Neuronal stem cell (in vitro differentiated cells): ENCODE data around the gene PAX2.

Source experiments
- DNase-seq: peaks from one replicate; pipeline ENCODE4 v3.0.0-alpha.2; 2013; ENCODE audit warnings: low spot score
- H2AFZ ChIP-seq: one replicate; pipeline ENCODE4 v1.6.1; 2013; ENCODE audit warnings: mild to moderate bottlenecking, low read length, inconsistent platforms
- H2AK5ac ChIP-seq: 2 replicates; pipeline ENCODE4 v1.6.1; 2013; ENCODE audit warnings: low read depth, mild to moderate bottlenecking, inconsistent platforms, low read length, moderate library complexity, mixed read lengths
- H2BK120ac ChIP-seq: 2 replicates; pipeline ENCODE4 v1.6.1; 2013; ENCODE audit warnings: low read depth, mild to moderate bottlenecking, inconsistent platforms, low read length, moderate library complexity, mixed read lengths
- H2BK12ac ChIP-seq: one replicate; pipeline ENCODE4 v1.6.1; 2013; ENCODE audit warnings: low read length, inconsistent platforms
- H2BK15ac ChIP-seq: 2 replicates; pipeline ENCODE4 v1.6.1; 2013; ENCODE audit warnings: mild to moderate bottlenecking, low read length, inconsistent platforms, mixed read lengths
- H2BK5ac ChIP-seq: one replicate; pipeline ENCODE4 v1.6.1; 2013; ENCODE audit warnings: inconsistent platforms, mild to moderate bottlenecking, low read length, moderate library complexity
- H3K14ac ChIP-seq: one replicate; pipeline ENCODE4 v1.6.1; 2013; ENCODE audit warnings: low read length, inconsistent platforms
- H3K18ac ChIP-seq: 2 replicates; pipeline ENCODE4 v1.6.1; 2013; ENCODE audit warnings: low read length, inconsistent platforms
- H3K23ac ChIP-seq: 2 replicates; pipeline ENCODE4 v1.6.1; 2013; ENCODE audit warnings: low read depth, mild to moderate bottlenecking, mixed read lengths, low read length, inconsistent platforms; ENCODE audit not compliant: poor library complexity
- H3K27ac ChIP-seq: replicated peaks from 3 replicates; pipeline ENCODE4 v1.5.1; 2013; ENCODE audit warnings: low read length, inconsistent platforms
- H3K27me3 ChIP-seq, 3 experiments: 2 replicates each; pipeline ENCODE4 v1.6.1; 2013; ENCODE audit warnings: low read length in 3 of 3, mild to moderate bottlenecking in 2 of 3, inconsistent platforms in 1 of 3, low read depth in 1 of 3, mixed read lengths in 1 of 3, moderate library complexity in 1 of 3; ENCODE audit not compliant: control insufficient read depth in 3 of 3, insufficient read depth in 3 of 3
- H3K36me3 ChIP-seq, 2 donors: replicated peaks in 1 of 2; 2 replicates each; pipeline ENCODE4 v1.6.1; 2013; ENCODE audit warnings: low read length in 2 of 2; ENCODE audit not compliant: control insufficient read depth in 2 of 2, insufficient read depth in 2 of 2
- H3K4ac ChIP-seq: 2 replicates; pipeline ENCODE4 v1.6.1; 2013; ENCODE audit warnings: inconsistent platforms, mild to moderate bottlenecking, low read length, moderate library complexity
- H3K4me1 ChIP-seq, 2 donors: 1 replicate in 1 of 2; 2 replicates in 1 of 2; pipeline ENCODE4 v1.6.1; 2013; ENCODE audit warnings: low read length in 2 of 2, low read depth in 1 of 2; ENCODE audit not compliant: control insufficient read depth in 2 of 2, insufficient read depth in 1 of 2
- H3K4me2 ChIP-seq: one replicate; pipeline ENCODE4 v1.6.1; 2013; ENCODE audit warnings: mild to moderate bottlenecking, low read length, inconsistent platforms; ENCODE audit not compliant: insufficient read depth, poor library complexity, severe bottlenecking
- H3K4me3 ChIP-seq, 2 donors: 2 replicates each; pipeline ENCODE4 v1.5.1; 2013; ENCODE audit warnings: low read length in 2 of 2, mild to moderate bottlenecking in 2 of 2, inconsistent platforms in 1 of 2, moderate library complexity in 1 of 2
- H3K79me1 ChIP-seq: one replicate; pipeline ENCODE4 v1.6.1; 2013; ENCODE audit warnings: low read depth, mild to moderate bottlenecking, inconsistent platforms, low read length, moderate library complexity
- H3K9ac ChIP-seq: one replicate; pipeline ENCODE4 v1.6.1; 2013; ENCODE audit warnings: mild to moderate bottlenecking, low read depth, low read length, inconsistent platforms; ENCODE audit not compliant: poor library complexity
- H3K9me3 ChIP-seq, 2 donors: replicated peaks in 1 of 2; 2 replicates each; pipeline versions ENCODE3 to v1.6.1; 2013; ENCODE audit warnings: low read length in 2 of 2, mild to moderate bottlenecking in 2 of 2, inconsistent platforms in 1 of 2, low read depth in 1 of 2, mixed read lengths in 1 of 2, moderate library complexity in 1 of 2; ENCODE audit not compliant: control insufficient read depth in 2 of 2, insufficient read depth in 1 of 2
- H4K8ac ChIP-seq: one replicate; pipeline ENCODE4 v1.6.1; 2013; ENCODE audit warnings: low read depth, mild to moderate bottlenecking, inconsistent platforms, low read length, moderate library complexity
- H4K91ac ChIP-seq: one replicate; pipeline ENCODE4 v1.6.1; 2013; ENCODE audit warnings: low read length, low read depth, mild to moderate bottlenecking, inconsistent platforms; ENCODE audit not compliant: poor library complexity
- WGBS, 2 donors: extraction: QIAGEN DNeasy Blood & Tissue Kit; methylation state at CpG; one replicate each; pipeline ENCODE4 v1.1.7; 2013; ENCODE audit warnings: missing lambda C conversion rate in 2 of 2, mixed read lengths in 1 of 2; ENCODE audit not compliant: insufficient read length in 2 of 2, insufficient replicate concordance in 1 of 2; ENCODE audit errors: extremely low coverage in 2 of 2; 5-methylcytosine and 5-hydroxymethylcytosine counted together

The PAX2 gene

GRCh38 chr10:100718197-100718742 lies 27.1 kb upstream of the PAX2 start:
- H3K36me3 ChIP-seq, result no peaks in the 10 kb centered on the region
- H3K4ac ChIP-seq, result no peak overlapping the region
- no peak overlapping the region for H2BK12ac ChIP-seq
- no peak overlapping the region for H3K23ac ChIP-seq
- H3K9ac ChIP-seq, result no peak overlapping the region
- H3K4me2 ChIP-seq, result no peak overlapping the region
- no peak overlapping the region for H4K8ac ChIP-seq
- DNase-seq, result no peak
- no CpG with 5 or more reads among the region's 1 CpG for WGBS, 2 donors
- no peak overlapping the region for H3K27ac ChIP-seq
- no peak overlapping the region for H3K4me3 ChIP-seq
- H3K27me3 ChIP-seq, result peaks cover 21 to 98% (median 81%) of the 10 kb centered on the region in 3 experiments
- H2BK15ac ChIP-seq, result no peak overlapping the region
- H3K9me3 ChIP-seq, result peaks cover 2 to 4% of the 10 kb centered on the region in 2 donors
- no peaks in the 10 kb centered on the region for H3K79me1 ChIP-seq
- no peak overlapping the region for H3K18ac ChIP-seq
- H3K14ac ChIP-seq, result no peak overlapping the region
- no peak overlapping the region for H2AFZ ChIP-seq
- H2BK120ac ChIP-seq, result no peak overlapping the region
- peaks cover 0 to 3% of the 10 kb centered on the region in 2 donors for H3K4me1 ChIP-seq
- no peak overlapping the region for H4K91ac ChIP-seq
- H2BK5ac ChIP-seq, result no peak overlapping the region
- no peak overlapping the region for H2AK5ac ChIP-seq

GRCh38 chr10:100723180-100723579 lies 22.2 kb upstream of the PAX2 start:
- H3K14ac ChIP-seq, result no peak overlapping the region
- H3K27ac ChIP-seq, result no peak overlapping the region
- H3K18ac ChIP-seq, result no peak overlapping the region
- no peak overlapping the region for H3K9ac ChIP-seq
- H2BK12ac ChIP-seq, result no peak overlapping the region
- no peak overlapping the region for H4K8ac ChIP-seq
- no peak overlapping the region for H3K23ac ChIP-seq
- DNase-seq, result no peak
- H3K4me2 ChIP-seq, result no peak overlapping the region
- H4K91ac ChIP-seq, result no peak overlapping the region
- no CpG with 5 or more reads among the region's 5 CpGs for WGBS, 2 donors
- H3K36me3 ChIP-seq, result no peaks in the 10 kb centered on the region
- peaks cover 17 to 95% (median 79%) of the 10 kb centered on the region in 3 experiments for H3K27me3 ChIP-seq
- H3K9me3 ChIP-seq, result peaks cover 2 to 3% of the 10 kb centered on the region in 2 donors
- H2AK5ac ChIP-seq, result no peak overlapping the region
- H3K79me1 ChIP-seq, result no peaks in the 10 kb centered on the region
- H3K4me1 ChIP-seq, result peaks cover 0 to 3% of the 10 kb centered on the region in 2 donors
- peak overlapping the region in 1 of 2 donors; percentile 0 for H3K4me3 ChIP-seq
- H3K4ac ChIP-seq, result no peak overlapping the region
- H2AFZ ChIP-seq, result no peak overlapping the region
- no peak overlapping the region for H2BK5ac ChIP-seq
- no peak overlapping the region for H2BK120ac ChIP-seq
- H2BK15ac ChIP-seq, result no peak overlapping the region

GRCh38 chr10:100723770-100724530 lies 21.4 kb upstream of the PAX2 start:
- Histone ChIP-seq H3K4me2 (no peak overlapping the region), H2AK5ac (no peak overlapping the region), H2BK15ac (no peak overlapping the region), H2BK12ac (no peak overlapping the region), H3K79me1 (no peaks in the 10 kb centered on the region), H3K4me1 (peaks cover 0 to 3% of the 10 kb centered on the region in 2 donors), H2BK120ac (no peak overlapping the region), H3K9ac (no peak overlapping the region), H3K4ac (no peak overlapping the region), H3K23ac (no peak overlapping the region), H3K9me3 (peaks cover 2 to 3% of the 10 kb centered on the region in 2 donors), H3K27ac (no peak overlapping the region), H2AFZ (no peak overlapping the region), H3K36me3 (no peaks in the 10 kb centered on the region), H4K8ac (no peak overlapping the region), H3K18ac (no peak overlapping the region), H3K27me3 (peaks cover 19 to 95% (median 82%) of the 10 kb centered on the region in 3 experiments), H2BK5ac (no peak overlapping the region), H3K14ac (no peak overlapping the region), H3K4me3 (no peak overlapping the region), H4K91ac (no peak overlapping the region)
- no peak for DNase-seq
- WGBS, 2 donors, result no CpG with 5 or more reads among the region's 58 CpGs

GRCh38 chr10:100724531-100725027 lies 20.8 kb upstream of the PAX2 start:
- Histone ChIP-seq H3K4me3 (no peak overlapping the region), H3K14ac (no peak overlapping the region), H3K9me3 (peaks cover 2 to 3% of the 10 kb centered on the region in 2 donors), H3K27ac (no peak overlapping the region), H4K8ac (no peak overlapping the region), H3K9ac (no peak overlapping the region), H3K36me3 (no peaks in the 10 kb centered on the region), H2BK5ac (no peak overlapping the region), H3K4me1 (peaks cover 0 to 3% of the 10 kb centered on the region in 2 donors), H3K18ac (peak overlapping the region; percentile 68), H3K4me2 (no peak overlapping the region), H3K23ac (no peak overlapping the region), H2AFZ (no peak overlapping the region), H2BK12ac (no peak overlapping the region), H3K4ac (no peak overlapping the region), H4K91ac (no peak overlapping the region), H3K79me1 (no peaks in the 10 kb centered on the region), H3K27me3 (peaks cover 21 to 94% (median 87%) of the 10 kb centered on the region in 3 experiments), H2BK15ac (no peak overlapping the region), H2AK5ac (no peak overlapping the region), H2BK120ac (no peak overlapping the region)
- no peak for DNase-seq
- no CpG with 5 or more reads among the region's 33 CpGs for WGBS, 2 donors
